SKM-1 treated with dmso at 0.1 percent for 144 hours (cell line): ENCODE measurements around the gene MRTFB.

ENCODE experiments used
- DNase-seq: peaks from one replicate; lab custom pipeline; 2025; ENCODE audit not compliant: unreplicated experiment; lab: John Stamatoyannopoulos, UW

The MRTFB gene

DNA sequence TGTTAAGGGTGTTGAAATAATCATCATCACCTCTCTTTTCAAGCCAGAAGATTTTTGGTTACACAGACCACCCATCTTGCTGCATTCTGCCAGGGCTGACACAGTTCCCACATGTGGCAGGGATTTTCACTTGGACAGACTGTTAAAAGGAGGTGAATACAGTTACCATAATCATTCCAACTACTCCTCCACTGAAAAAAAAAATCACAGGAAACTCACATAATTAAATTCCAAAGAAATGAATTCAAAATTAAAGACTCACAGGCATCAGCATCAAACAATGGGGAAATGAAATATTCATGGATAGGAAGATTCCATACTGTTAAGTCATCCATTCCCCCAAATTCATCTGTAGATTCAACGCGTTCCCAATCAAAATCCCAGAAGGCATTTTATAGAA is 209.4 kb downstream of the MRTFB start:
- no peak for DNase-seq

DNA sequence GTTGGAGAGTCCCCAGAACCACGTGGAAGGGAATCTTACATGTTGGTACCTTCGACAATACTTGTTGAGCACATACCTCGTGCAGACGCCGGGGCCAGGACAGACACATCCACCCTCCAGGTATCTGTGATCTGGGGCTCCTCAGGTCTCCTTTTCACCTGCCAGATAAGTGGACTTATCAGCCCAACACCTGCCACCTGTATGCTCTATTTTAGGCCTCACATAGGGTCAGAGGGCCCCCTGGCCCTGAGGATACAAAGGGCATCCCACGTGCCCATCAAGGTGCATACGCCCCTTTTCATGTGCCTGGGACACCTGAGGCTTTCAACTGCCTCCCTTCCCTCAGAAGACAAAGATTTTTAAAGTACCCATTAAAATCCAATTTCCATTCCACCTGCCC is 212.7 kb downstream of the MRTFB start:
- DNase-seq: no peak

GRCh38 chr16:14284371-14284770 is 213.3 kb downstream of the MRTFB start:
- no peak for DNase-seq

- no peak for DNase-seq
These were observed 213.9 kb downstream of the MRTFB start for GRCh38 chr16:14284930-14285512.

DNA sequence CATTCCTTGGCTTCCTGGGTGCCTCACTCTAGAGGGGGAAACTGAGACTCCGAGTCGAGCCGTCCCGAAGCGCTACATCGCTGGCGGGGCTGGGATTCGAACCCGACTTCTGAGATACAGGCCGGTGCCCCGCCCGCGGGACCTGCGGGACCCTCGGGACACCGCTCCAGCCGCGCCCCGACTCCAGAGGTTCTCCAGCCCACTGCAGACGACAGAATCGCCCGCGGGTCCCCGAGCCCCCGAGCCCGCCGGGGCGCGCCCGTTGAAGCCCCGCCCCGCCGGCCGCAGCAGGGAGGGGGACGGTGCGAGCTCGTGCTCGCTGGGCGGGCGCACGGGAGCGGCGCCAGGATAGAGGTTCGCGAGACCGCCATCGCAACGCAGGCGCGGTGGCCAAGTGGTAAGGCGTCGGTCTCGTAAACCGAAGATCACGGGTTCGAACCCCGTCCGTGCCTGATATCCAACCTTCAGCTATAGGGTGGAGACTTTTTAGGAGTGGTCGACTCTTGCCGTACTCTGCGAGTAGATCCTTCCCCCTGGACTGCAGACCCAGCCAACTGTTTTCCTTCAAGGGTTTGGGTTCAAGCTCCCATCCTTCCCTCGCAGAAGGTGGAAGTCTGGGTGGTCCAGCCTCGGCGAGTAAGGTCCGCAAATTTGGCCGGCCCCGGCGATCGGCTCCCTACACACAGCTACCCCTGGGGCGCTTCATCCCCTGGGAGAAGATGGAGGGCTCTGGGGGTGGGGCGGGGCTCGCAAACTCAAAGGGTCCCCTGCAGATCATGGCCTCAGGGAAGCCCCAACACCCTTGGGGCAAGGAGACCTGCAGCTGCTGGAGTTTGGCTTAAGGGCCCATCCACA is 214.6 kb downstream of the MRTFB start:
- DNase-seq: peak; percentile 89

- DNase-seq: no peak
These were observed 215.5 kb downstream of the MRTFB start for GRCh38 chr16:14286368-14287230.

DNA sequence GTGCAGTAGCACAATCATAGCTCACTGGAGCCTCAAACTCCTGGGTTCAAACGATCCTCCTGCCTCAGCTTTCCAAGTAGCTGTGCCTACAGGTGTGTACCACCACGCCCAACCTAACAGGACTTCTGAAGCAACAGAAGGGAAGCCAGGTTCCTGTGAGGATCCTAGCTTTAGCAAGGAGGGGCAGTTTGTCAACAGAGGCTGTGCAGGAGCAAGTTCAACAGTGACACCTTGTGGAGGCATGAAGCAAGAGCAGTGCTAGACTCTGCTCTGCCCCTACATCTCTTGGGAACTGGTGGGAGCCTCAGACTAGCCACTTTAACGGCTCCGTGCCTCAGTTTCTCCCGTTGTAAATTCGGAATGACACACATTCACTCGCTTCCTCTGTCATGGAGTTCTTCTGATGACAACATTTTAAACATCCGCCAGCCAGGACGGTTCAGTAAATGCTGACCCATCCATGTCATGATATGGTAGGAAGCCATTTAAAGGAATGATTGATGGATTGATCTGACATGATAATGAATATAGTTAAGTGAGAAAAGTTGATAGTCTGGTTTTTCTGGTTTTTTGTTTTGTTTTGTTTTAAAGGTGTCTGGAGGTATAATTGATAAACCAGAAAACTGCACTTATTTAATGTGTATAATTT is 218.7 kb downstream of the MRTFB start:
- DNase-seq: peak; percentile 16

DNA sequence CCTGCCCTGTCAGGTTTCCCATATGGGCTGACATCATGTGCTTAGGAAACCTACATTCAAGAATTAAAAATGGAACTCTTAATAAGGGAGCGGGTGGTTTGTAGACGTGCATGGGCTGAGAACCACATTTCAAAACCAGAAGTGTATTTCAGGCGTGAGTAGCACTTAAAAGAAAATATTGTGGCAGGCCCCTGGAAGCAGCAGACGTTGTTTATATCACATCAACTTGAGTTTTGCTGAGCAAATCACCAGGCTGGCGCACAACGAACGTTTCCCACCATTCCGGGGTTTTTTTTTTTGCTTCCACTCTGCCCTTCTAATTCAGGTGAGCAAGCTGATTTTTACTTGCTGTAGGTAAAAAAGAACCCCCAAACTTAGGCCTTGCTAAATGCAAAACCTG is 220.2 kb downstream of the MRTFB start:
- DNase-seq: no peak

GRCh38 chr16:14292051-14292825 is 221.1 kb downstream of the MRTFB start:
- DNase-seq: no peak

DNA sequence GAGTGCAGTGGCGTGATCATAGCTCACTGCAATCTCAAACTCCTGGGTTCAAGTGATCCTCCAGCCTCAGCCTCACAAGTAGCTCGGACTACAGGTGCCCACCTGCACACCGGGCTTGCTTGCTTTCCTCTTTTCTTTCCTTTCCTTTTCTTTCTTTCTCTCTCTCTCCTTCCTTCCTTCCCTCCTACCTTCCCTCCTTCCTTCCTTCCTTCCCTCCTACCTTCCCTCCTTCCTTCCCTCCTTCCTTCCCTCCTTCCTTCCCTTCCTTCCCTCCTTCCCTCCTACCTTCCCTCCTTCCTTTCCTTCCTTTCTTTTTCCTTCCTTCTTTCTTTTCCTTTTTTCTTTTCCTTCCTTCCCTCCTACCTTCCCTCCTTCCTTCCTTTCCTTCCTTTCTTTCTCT is 225.5 kb downstream of the MRTFB start:
- no peak for DNase-seq

DNA sequence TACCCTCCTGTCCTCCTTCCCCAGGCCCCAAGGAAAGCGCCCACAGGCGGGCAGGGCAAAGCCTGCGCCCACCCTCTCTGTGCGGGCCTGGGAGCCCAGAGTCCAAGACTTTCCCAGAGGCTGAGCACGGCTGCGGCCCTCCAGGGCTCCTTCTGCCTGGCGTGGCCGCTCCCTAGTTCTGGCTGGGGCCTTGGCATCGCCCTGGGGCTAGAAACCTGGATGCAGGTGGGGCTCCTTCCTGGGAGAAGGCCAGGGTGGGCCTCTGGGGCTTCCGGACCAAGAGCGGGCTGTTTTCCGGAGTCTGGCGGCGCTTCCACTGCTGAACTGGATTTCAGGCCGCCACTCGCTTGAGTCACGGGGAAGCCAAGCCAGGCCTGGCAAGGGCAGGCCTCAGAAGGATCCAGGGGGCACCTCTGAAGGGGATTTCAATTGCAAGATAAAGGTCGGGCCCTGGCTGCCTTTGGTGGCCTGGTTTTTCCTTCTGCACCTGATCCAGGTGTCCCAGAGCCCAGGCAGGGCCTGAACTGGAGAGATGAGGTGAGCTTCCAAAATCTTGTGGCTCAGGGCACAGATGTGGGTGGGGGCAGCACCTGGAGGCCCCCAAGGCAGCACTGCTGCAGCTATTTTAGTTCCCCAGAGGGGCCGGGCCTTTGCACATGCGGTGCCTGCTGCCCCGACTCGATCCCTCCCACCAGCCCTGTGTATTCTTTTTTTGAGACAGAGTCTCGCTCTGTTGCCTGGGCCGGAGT is 227.4 kb downstream of the MRTFB start:
- no peak for DNase-seq

DNA sequence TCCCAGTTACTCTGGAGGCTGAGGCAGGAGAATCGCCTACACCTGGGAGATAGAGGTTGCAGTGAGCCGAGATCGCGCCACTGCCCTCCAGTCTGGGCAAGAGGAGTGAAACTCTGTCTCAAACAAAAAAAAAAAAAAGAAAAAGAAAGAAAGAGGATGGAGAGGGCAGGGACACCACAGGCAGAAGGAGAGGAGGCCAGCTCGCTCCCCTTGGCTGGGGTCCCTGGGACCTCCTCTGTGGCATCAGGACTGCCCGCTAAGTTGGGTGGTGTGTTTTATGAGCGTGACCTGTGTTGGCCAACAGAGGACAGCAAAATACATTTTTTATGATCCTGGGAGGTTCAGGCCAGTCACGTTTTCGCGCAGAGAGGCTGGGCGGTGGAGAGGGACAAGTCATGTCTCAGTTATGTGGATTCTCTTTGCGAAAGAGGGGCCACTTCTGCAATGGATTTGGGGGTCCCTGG is 229.6 kb downstream of the MRTFB start:
- no peak for DNase-seq

- no peak for DNase-seq
These were observed 230.3 kb downstream of the MRTFB start for GRCh38 chr16:14301169-14302030.

DNA sequence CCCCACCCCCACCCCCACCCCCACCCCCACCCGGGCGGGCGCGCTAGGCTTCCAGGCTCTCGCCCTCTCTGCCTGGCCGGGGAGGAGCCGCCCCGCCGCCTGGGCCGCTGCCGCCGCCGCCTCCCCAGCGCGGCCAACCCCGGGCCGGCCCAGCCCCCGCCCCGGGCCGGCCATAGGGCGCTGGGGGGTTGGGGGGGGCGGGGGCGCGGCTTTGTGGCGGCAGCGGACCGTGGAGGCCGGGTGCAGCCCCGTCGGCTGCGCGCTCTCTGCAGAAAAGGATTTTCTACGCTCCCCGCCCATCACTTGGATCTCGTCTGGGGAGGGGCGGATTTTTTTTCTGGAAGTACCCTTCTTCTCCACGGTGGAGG is 230.9 kb downstream of the MRTFB start:
- DNase-seq: no peak

DNA sequence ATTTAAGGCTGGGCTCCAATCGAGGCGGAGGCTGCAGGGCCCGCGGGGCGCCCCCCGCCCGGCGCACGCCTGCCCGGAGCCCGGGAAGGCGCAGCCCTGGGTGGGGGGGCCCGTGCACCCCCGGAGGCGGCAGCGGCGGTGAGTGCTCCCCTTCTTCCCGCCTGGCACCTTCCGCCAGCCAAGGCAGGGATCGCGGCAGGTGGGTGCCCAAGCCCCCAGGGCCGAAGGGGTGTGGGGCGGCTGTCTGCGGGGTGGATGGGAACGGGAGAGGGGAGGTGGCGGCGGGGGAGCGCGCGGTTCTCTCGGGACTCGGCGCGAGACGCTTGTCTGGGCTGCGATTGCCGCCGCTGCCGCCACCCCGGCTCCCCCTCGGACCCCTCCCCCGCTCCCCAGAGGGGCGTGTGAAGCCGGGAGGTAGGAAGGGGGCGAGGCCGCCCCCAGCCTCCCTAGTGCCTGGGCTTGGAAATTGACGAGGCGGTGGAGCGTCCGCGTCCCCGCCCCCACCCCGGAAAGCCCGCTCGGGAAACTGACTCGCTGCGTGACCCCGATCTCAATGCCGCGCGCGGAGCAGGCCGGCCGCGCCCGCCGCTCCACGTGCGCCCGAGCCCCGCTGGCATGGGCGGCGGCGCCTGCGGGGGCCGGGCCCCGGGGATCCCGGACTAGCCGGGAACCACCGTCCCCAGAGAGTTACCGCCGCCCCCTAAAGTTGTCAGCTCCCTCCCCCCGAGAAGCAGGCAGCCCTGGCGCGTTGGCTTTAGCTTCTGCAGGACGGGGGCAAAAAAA is 231.5 kb downstream of the MRTFB start:
- no peak for DNase-seq

- DNase-seq: no peak
These were observed 232.1 kb downstream of the MRTFB start for GRCh38 chr16:14303182-14303618.

GRCh38 chr16:14303639-14304394 is 232.7 kb downstream of the MRTFB start:
- DNase-seq: no peak
